GM21825 (cell line): ENCODE results near the gene ZNF90.
"Not testable (repeated sequence)": the region's sequence is repeated elsewhere in the genome, so short reads cannot be mapped to it uniquely, and the experiment has no call there.

Experiments used
- ATAC-seq: cut with Tn5 transposase; IDR thresholded peaks from one replicate; pipeline ENCODE4 v1.9.1; 2021; ENCODE audit warnings: mild to moderate bottlenecking, moderate library complexity; ENCODE audit not compliant: unreplicated experiment

Gene ZNF90

DNA sequence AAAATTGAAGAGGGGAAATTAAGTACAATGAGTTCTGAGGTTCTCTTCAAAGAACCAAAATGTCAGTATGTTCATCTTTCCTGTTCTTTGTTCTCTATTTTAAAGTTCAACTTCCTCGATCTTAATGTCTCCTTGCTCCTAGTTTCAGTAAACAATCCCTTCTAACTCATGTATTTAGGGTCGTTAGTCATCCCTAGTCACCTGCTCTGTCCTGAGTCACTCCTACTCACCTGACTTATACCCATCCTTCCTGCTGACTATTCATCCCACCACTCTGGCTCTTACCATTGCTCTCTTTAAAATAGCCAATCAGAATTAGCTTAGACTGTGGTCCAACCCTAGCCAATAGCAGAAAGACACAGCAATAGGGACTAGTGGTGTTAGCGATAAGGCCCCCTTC lies 24.3 kb downstream of the ZNF90 start:
- no peak for ATAC-seq

DNA sequence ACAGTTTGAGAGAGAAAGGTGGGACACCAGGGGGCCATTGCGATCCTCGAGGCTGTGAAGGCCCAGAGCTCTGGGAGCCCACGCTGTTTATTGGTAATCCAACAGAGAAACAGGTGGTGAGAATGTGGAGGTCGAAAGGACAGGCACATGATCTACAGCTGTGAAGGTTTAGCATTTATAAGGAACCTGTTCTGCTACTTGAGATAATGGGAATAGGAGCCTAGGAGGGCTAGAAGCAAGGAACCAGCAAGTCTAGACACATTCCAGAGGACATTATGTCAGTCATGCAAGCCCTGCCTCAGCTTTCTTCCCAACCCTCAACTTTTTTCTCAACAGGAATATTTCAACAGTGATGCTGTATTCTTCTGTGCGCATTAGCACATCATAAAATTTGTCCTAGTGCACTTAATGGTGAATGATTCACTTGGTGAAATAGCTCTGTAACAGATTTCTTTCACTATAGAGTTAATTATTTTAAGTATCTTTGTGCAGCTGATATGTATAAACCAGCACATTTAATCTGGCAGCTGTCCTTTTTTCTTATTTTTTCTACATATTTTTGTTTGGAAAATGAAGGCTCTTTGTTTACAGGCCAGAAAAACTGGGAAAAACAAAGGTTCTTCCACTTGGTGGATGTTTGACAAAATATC lies 25.4 kb downstream of the ZNF90 start:
- ATAC-seq = no peak

DNA sequence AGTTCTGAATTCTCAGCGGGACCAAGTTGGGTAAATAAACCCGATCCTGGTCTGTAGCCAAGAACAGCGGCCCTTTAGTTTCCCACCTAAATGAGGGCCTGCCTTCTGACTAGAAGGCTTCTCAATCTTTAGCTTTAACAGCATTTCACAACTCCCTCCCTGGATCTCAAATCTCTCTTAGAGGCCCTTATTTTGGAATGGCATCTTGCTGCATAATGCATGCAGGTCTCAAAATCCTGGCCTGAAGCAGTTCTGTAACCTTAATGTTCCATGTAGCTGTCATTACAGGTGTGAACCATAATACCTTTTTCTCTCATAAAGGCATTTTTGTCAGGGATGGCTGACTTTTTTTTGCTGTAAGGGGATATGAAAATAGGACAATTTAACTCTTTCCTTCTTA lies 29.5 kb downstream of the ZNF90 start:
- no peak for ATAC-seq

DNA sequence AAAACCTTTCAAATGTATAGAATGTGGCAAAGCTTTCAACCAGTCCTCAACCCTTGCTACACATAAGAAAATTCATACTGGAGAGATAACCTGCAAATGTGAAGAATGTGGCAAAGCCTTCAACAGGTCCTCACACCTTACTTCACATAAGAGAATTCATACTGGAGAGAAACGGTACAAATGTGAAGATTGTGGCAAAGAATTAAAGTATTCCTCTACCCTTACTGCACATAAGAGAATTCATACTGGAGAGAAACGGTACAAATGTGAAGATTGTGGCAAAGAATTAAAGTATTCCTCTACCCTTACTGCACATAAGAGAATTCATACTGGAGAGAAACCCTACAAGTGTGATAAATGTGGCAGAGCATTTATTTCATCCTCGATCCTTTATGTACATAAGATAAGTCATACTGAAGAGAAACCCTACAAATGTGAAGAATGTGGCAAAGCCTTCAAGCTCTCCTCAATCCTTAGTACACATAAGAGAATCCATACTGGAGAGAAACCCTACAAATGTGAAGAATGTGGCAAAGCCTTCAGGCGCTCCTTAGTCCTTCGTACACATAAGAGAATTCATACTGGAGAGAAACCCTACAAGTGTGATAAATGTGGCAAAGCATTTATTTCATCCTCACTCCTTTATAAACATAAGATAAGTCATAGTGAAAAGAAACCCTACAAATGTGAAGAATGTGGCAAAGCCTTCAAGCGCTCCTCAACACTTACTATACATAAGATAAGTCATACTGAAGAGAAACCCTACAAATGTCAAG lies 40.5 kb downstream of the ZNF90 start:
- ATAC-seq = not testable (repeated sequence)

DNA sequence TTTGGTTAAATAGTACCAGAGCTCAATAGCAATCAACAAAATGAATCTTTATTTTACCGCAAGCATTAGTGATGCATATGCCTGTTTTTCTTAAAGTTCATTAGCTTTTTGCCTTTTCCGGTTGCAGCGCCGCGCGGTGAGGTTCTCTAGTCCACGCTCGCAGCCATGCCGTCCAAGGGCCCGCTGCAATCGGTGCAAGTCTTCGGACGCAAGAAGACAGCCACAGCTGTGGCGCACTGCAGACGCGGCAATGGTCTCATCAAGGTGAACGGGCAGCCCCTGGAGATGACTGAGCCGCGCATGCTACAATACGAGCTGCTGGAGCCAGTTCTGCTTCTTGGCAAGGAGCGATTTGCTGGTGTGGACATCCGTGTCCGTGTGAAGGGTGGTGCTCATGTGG lies 47.1 kb downstream of the ZNF90 start:
- ATAC-seq = no peak

DNA sequence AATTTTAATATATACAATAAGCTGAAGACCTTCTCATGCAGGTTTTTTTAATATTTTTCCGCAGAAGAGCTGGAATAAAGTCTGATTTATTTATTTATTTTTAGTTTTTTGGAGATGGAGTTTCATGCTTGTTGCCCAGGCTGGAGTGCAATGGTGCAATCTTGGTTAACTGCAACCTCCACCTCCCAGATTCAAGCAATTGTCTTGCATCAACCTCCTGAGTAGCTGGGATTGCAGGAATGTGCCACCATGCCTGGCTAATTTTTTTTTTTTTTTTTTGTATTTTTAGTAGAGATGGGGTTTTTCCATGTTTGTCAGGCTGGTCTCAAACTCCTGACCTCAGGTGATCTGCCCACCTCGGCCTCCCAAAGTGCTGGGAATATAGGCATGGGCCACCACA lies 55.1 kb downstream of the ZNF90 start:
- ATAC-seq = not testable (repeated sequence)

DNA sequence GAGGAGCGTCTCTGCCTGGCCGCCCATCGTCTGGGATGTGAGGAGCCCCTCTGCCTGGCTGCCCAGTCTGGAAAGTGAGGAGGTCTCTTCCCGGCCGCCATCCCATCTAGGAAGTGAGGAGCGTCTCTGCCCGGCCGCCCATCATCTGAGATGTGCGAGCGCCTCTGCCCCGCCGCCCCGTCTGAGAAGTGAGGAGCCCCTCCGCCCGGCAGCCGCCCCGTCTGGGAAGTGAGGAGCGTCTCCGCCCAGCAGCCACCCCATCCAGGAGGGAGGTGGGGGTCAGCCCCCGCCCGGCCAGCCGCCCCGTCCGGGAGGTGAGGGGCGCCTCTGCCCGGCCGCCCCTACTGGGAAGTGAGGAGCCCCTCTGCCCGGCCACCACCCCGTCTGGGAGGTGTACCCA lies 59.9 kb downstream of the ZNF90 start:
- not testable (repeated sequence) for ATAC-seq

DNA sequence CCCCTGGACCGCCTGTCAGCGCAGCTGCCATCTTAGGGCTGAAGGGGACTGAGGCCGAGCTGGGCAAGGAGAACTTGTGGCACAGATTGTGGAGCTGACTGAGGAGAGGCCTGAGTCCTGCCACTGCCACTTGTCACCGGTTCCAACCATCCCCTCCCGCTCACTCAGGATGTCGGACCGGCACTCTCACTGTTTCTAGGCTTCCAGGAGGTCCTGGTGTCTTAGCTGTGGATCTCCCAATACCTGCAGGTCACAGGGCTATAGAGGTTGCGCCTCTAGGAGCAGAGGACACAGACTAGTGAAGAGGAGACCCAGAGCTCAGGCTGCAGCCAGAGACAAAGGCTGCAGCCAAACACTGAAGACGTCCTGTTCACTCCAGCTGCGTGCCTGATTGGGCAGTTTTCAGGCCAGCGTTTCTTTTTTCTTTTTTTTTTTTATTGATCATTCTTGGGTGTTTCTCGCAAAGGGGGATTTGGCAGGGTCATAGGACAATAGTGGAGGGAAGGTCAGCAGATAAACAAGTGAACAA lies 73.9 kb downstream of the ZNF90 start:
- no peak for ATAC-seq

DNA sequence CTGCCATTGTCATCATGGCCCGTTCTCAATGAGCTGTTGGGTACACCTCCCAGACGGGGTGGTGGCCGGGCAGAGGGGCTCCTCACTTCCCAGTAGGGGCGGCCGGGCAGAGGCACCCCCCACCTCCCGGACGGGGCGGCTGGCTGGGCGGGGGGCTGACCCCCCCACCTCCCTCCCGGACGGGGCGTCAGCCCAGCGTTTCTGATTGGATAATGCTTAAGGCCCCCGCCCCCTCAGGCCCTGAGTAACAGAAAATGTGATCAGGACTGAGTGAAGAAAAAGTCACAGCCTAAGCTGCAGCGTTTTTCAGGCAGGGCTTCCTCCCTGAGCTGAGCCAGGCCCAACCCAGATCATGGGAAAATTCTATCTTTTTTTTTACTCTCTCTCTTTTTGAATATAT lies 74.7 kb downstream of the ZNF90 start:
- ATAC-seq = not testable (repeated sequence)

DNA sequence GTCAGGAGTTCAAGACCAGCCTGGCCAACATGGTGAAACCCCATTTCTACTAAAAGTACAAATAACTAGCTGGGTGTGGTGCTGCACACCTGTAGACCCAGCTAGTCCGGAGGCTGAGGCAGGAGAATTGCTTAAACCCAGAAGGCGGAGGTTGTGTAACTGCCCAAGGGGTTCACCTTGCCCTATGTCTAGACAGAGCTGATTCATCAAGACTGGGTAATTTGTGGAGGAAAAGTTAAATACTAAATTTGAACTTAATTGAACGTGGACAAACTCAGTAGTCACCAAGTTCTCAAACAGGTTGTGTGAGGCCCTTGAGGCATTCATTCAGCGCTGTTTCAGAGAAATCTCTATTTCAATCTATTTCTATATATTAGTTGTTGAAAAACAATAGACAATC lies 75.5 kb downstream of the ZNF90 start:
- no peak for ATAC-seq

DNA sequence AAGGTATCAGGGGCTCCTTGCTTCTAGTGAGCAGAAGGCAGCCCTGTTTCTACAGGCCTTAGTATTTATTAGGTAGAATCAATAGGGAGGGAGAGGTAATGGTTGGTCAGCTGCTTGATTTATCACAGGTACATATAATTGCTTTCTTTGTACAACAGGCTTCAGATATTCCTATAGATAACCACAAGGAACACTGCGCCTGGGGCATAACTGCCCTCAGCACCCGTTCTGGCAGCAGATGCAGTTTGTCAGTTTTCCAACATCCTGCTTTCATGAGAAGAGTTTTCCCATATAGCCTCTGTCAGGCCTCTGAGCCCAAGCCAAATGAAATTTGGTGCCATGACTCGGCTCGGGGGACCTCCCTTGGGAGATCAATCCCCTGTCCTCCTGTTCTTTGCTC lies 76.8 kb downstream of the ZNF90 start:
- ATAC-seq = no peak

DNA sequence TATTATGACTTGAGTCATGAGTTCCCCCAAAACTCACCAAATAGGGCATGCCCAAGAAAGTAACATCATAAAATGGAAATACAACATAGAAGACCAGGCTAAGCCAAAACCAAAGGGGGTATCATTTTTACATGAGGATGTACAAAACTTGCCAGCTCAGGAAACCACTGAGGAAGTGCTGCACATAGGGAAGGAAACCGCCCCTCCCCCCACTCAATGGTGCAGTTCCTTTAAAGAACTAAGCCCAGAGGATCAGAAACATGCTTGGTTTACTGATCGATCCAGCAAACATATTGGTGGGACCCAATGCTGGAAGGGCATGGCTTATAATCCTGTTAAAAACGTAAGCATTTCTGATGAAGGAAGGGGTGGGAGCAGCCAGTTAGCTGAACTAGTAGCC lies 85.0 kb downstream of the ZNF90 start:
- no peak for ATAC-seq

DNA sequence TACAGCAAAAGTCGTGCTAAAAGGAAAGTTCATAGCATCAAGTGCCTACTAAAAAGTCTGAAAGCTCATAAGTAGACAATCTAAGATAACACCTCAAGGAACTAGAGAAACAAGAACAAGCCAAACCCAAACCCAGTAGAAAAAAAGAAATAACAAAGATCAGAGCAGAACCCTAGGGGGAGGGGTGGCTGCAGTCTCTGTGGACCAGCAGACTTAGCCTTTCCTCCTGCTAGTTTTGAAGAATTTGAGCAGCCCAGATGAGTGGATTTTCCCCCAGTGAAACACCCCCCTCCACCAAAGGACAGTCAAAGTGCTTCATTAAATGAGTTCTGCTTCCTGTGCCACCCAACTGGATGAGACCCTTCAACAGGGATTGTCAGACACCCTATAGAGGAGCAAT lies 86.7 kb downstream of the ZNF90 start:
- ATAC-seq = no peak

DNA sequence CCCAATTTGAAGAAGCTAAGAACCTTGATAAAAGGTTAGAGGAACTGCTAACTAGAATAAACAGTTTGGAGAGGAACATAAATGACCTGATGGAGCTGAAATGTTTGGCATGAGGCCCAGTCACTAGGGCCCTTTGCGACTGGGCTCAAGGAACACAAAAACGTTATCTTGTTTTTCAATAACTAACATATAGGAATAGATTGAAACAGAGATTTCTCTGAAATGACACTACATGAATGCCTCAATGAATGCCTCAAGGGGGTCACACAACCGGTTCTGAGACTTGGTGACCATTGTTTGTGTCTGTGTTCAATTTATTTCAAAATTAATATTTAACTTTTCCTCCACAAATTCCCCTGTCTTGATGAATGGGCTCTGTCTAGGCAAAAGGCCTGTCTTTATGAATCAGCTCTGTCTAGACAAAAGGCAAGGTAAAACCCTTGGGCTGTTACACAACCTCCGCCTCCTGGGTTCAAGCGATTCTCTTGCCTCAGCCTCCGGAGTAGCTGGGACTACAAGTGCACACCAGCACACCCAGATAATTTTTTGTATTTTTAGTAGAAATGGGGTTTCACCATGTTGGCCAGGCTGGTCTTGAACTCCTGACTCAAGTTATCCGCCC lies 88.3 kb downstream of the ZNF90 start:
- no peak for ATAC-seq

DNA sequence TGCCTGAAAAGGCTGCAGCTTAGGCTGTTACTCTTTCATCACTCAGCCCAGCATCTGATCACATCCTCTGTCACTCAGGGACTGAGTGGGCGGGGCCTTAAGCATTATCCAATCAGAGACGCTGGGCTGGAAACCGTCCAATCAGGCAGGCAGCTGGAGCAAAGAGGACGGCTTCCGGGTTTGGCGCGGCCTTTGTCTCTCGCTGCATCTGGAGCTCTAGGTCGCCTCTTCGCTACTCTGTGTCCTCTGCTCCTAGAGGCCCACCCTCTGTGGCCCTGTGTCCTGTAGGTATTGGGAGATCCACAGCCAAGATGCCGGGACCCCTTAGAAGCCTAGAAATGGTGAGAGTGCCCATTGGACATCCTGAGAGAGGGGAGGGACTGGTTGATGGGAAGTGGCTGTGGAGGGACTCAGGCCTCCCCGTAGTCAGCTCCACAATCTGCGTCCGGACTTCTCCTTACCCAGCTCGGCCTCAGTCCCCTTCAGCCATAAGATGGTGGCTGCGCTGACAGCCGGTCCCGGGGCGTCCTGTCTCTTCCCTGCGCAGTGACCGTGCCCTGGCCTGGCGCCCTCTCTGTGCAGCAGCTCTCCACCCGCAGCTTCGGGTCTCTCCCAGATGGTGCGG lies 89.3 kb downstream of the ZNF90 start, which contains the start of gene ZNF486:
Gene ZNF486, plus strand, starts transcription at position 195 of the 625 bp plus-strand sequence. Its CDS starts 117 bp downstream, at position 312.
- peak; percentile 90 for ATAC-seq

DNA sequence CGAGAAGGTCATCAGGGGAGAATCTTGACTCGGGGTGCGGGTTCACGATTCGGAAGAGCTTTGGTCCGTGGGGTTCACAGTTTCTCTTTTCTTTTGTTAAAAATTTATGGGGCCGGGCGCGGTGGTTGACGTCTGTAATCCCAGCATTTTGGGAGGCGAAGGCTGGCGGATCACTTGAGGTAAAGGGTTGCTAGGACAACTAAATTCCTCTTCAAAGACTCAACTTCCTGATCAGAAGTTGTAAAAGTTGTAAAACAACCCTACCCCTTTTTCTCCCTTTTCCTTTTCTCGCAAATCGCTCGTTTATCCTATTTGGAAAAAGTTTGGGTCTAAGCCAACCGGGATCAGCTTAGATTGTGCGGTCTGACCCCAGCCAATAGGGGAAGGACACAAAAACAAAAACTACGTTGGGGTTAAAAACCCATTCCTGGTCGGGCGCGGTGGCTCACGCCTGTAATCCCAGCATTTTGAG lies 89.9 kb downstream of the ZNF90 start:
- ATAC-seq = no peak
